Activated CD4-positive, alpha-beta T cell treated with anti-CD3 and anti-CD28 coated beads, Interleukin-10, Interleukin-2, amounts not matched to agents 100 ng/mL and 50 ng/mL, durations not matched to agents 16 hours and 8 hours (primary cell): ENCODE measurements around the gene TNIK.
A peak's percentile ranks its signal among the peaks of the same experiment; 100 is the strongest.

ENCODE experiments used
- DNase-seq: peaks from one replicate; pipeline ENCODE4 v3.0.0-alpha.2; 2020

TNIK gene

GRCh38 chr3:171276923-171277322, 183.3 kb downstream of the TNIK start:
- DNase-seq, result no peak

GRCh38 chr3:171274222-171274621, 186.0 kb downstream of the TNIK start:
- no peak for DNase-seq

GRCh38 chr3:171270541-171270940, 189.7 kb downstream of the TNIK start:
- DNase-seq, result no peak

GRCh38 chr3:171269542-171269941, 190.7 kb downstream of the TNIK start:
- DNase-seq, result peak; percentile 63

GRCh38 chr3:171268677-171269076, 191.5 kb downstream of the TNIK start:
- no peak for DNase-seq

- DNase-seq, result peak; percentile 80
Measured at GRCh38 chr3:171267104-171267503, 193.1 kb downstream of the TNIK start.

- peak; percentile 30 for DNase-seq
Measured at GRCh38 chr3:171266740-171267073, 193.5 kb downstream of the TNIK start.

- no peak for DNase-seq
Measured at GRCh38 chr3:171266034-171266739, 194.0 kb downstream of the TNIK start.

GRCh38 chr3:171264758-171265157, 195.4 kb downstream of the TNIK start:
- no peak for DNase-seq

GRCh38 chr3:171262431-171262830, 197.8 kb downstream of the TNIK start:
- DNase-seq, result no peak

- peak; percentile 28 for DNase-seq
Measured at GRCh38 chr3:171261487-171261886, 198.7 kb downstream of the TNIK start.

- no peak for DNase-seq
Measured at GRCh38 chr3:171260899-171261298, 199.3 kb downstream of the TNIK start.

GRCh38 chr3:171260466-171260865, 199.7 kb downstream of the TNIK start:
- DNase-seq, result no peak

GRCh38 chr3:171258316-171258715, 201.9 kb downstream of the TNIK start:
- peak; percentile 47 for DNase-seq

GRCh38 chr3:171257251-171258203, 202.7 kb downstream of the TNIK start:
- DNase-seq, result peak; percentile 56

GRCh38 chr3:171256445-171257250, 203.6 kb downstream of the TNIK start:
- peak; percentile 34 for DNase-seq

GRCh38 chr3:171255236-171255806, 204.9 kb downstream of the TNIK start:
- DNase-seq, result peak; percentile 80

- peak; percentile 58 for DNase-seq
Measured at GRCh38 chr3:171254315-171254714, 205.9 kb downstream of the TNIK start.

- no peak for DNase-seq
Measured at GRCh38 chr3:171251835-171252234, 208.4 kb downstream of the TNIK start.

GRCh38 chr3:171250444-171250843, 209.8 kb downstream of the TNIK start:
- DNase-seq, result no peak

- DNase-seq, result no peak
Measured at GRCh38 chr3:171249245-171249644, 211.0 kb downstream of the TNIK start.

- peak; percentile 70 for DNase-seq
Measured at GRCh38 chr3:171248426-171249111, 211.6 kb downstream of the TNIK start.
